Measurements from ENCODE around the gene TLDC2. TPM values are rescaled to one million over a fixed set of nuclear protein-coding genes. Genes with fewer than 3 reads are reported as not detected.
A peak's percentile ranks its signal among the peaks of the same experiment; 100 is the strongest.
"Not testable (repeated sequence)": the region's sequence is repeated elsewhere in the genome, so short reads cannot be mapped to it uniquely, and the experiment has no call there.

The TLDC2 gene
- total RNA-seq, 2 donors from 2014 or later: 0.18 to 0.24 TPM

DNA sequence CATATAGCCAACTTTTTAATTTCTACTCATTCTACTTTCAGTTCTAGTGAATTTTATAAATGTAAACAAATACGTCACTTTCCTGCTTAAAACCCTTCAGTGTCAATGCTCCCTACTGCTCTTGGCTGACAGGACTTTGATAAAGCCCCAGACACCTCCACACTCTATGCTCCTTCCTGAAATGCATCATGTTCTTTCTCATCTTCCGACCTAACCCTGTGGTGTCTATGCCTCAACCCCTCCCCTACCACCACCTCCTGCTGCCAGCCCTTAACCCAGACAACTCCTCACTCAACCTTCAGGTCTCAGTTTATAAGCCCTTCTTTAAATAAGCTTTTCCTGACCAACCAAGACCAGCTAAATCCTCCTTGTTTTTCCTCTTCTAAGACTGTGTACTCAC is 19.1 kb downstream of the TLDC2 start:
- no peak for TF ChIP-seq CTCF (conservative IDR thresholded peaks at IDR 0.05)
- Mint-ChIP-seq H3K27me3 (ENCODE audit: insufficient read depth) (no peaks in the 10 kb centered on the region), H3K9me3 (no peaks in the 10 kb centered on the region), H3K27ac (no peak overlapping the region), H3K36me3 (ENCODE audit: low read depth) (no peaks in the 10 kb centered on the region), H3K4me1 (peaks cover 7% of the 10 kb centered on the region), H3K4me3 (no peak overlapping the region)
- H3K27me3 ChIP-seq (ENCODE audit: control insufficient read depth, insufficient read depth, low read length, poor library complexity, severe bottlenecking): no peaks in the 10 kb centered on the region
- DNase-seq: no peak
- no peak overlapping the region for H3K27ac ChIP-seq (ENCODE audit: low read depth, low read length)
- H3K9ac ChIP-seq (ENCODE audit: extremely low read depth, low read length, poor library complexity, severe bottlenecking): no peak overlapping the region
- H3K36me3 ChIP-seq (ENCODE audit: control insufficient read depth, insufficient read depth, low read length): no peaks in the 10 kb centered on the region
- H3K9me3 ChIP-seq (ENCODE audit: control insufficient read depth, low read length): no peaks in the 10 kb centered on the region
- H3K4me3 ChIP-seq (ENCODE audit: low read length): no peak overlapping the region
- WGBS, 2 experiments (ENCODE audit: insufficient coverage in 1 of 2, insufficient read length in 1 of 2): 79 to 80% methylated on average over 2 of the region's 2 CpGs
- no peaks in the 10 kb centered on the region for H3K4me1 ChIP-seq (ENCODE audit: control insufficient read depth, insufficient read depth, low read length)

DNA sequence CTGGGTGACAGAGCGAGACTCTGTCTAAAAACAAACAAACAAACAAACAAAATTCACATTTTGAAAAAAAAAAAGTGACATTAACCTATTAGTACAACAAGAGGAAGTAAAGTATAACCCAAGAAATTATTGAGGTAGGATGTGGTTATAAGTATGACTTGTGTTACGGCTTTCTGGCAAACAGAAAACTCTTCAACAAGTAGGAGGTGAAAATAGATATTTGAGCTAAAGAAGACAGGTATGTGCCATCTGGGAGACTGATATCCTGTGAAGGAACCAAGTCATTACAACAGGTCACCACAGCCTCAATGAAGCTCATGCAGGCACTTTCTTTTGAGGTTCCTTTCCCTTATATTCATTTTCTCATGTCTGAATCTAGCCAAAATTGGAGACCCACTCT is 28.8 kb downstream of the TLDC2 start:
- no peaks in the 10 kb centered on the region for H3K4me1 Mint-ChIP-seq
- no peak overlapping the region for H3K9ac ChIP-seq (ENCODE audit: extremely low read depth, low read length, poor library complexity, severe bottlenecking)
- H3K9me3 Mint-ChIP-seq: peaks cover 2% of the 10 kb centered on the region
- no peaks in the 10 kb centered on the region for H3K4me1 ChIP-seq (ENCODE audit: control insufficient read depth, insufficient read depth, low read length)
- H3K27ac Mint-ChIP-seq: no peak overlapping the region
- H3K27me3 ChIP-seq (ENCODE audit: control insufficient read depth, insufficient read depth, low read length, poor library complexity, severe bottlenecking): no peaks in the 10 kb centered on the region
- DNase-seq: no peak
- no peak overlapping the region for H3K27ac ChIP-seq (ENCODE audit: low read depth, low read length)
- no peak overlapping the region for H3K4me3 Mint-ChIP-seq
- peaks cover 2% of the 10 kb centered on the region for H3K36me3 Mint-ChIP-seq (ENCODE audit: low read depth)
- no peak for TF ChIP-seq CTCF (conservative IDR thresholded peaks at IDR 0.05)
- H3K4me3 ChIP-seq (ENCODE audit: low read length): no peak overlapping the region
- WGBS, 2 experiments (ENCODE audit: insufficient coverage in 1 of 2, insufficient read length in 1 of 2): 89 to 100% methylated on average over 1 to 2 of the region's 2 CpGs
- no peaks in the 10 kb centered on the region for H3K9me3 ChIP-seq (ENCODE audit: control insufficient read depth, low read length)
- H3K27me3 Mint-ChIP-seq (ENCODE audit: insufficient read depth): no peaks in the 10 kb centered on the region
- H3K36me3 ChIP-seq (ENCODE audit: control insufficient read depth, insufficient read depth, low read length): no peaks in the 10 kb centered on the region

GRCh38 chr20:36905566-36905965 is 29.6 kb downstream of the TLDC2 start:
- peak; percentile 13 for DNase-seq
- not testable (repeated sequence) for H3K27me3 Mint-ChIP-seq (ENCODE audit: insufficient read depth); H3K4me1 ChIP-seq (ENCODE audit: control insufficient read depth, insufficient read depth, low read length); H3K36me3 ChIP-seq (ENCODE audit: control insufficient read depth, insufficient read depth, low read length); H3K4me3 Mint-ChIP-seq; H3K27ac Mint-ChIP-seq; H3K4me3 ChIP-seq (ENCODE audit: low read length); H3K9ac ChIP-seq (ENCODE audit: extremely low read depth, low read length, poor library complexity, severe bottlenecking); H3K9me3 ChIP-seq (ENCODE audit: control insufficient read depth, low read length); H3K36me3 Mint-ChIP-seq (ENCODE audit: low read depth); H3K27ac ChIP-seq (ENCODE audit: low read depth, low read length); H3K4me1 Mint-ChIP-seq; H3K9me3 Mint-ChIP-seq; H3K27me3 ChIP-seq (ENCODE audit: control insufficient read depth, insufficient read depth, low read length, poor library complexity, severe bottlenecking)
- WGBS, 2 experiments (ENCODE audit: insufficient coverage in 1 of 2, insufficient read length in 1 of 2): 93 to 100% methylated on average over 7 to 10 of the region's 10 CpGs

GRCh38 chr20:36906086-36906485 is 30.1 kb downstream of the TLDC2 start:
- H3K27me3 ChIP-seq (ENCODE audit: control insufficient read depth, insufficient read depth, low read length, poor library complexity, severe bottlenecking); H3K9me3 Mint-ChIP-seq; H3K27me3 Mint-ChIP-seq (ENCODE audit: insufficient read depth); H3K36me3 Mint-ChIP-seq (ENCODE audit: low read depth); H3K4me3 ChIP-seq (ENCODE audit: low read length); H3K36me3 ChIP-seq (ENCODE audit: control insufficient read depth, insufficient read depth, low read length); H3K9me3 ChIP-seq (ENCODE audit: control insufficient read depth, low read length); H3K9ac ChIP-seq (ENCODE audit: extremely low read depth, low read length, poor library complexity, severe bottlenecking); H3K27ac Mint-ChIP-seq; H3K27ac ChIP-seq (ENCODE audit: low read depth, low read length); H3K4me1 ChIP-seq (ENCODE audit: control insufficient read depth, insufficient read depth, low read length); H3K4me1 Mint-ChIP-seq; H3K4me3 Mint-ChIP-seq: not testable (repeated sequence)
- peak; percentile 1 for DNase-seq
- WGBS, 2 experiments (ENCODE audit: insufficient coverage in 1 of 2, insufficient read length in 1 of 2): 89 to 98% methylated on average over 7 of the region's 7 CpGs
